C4-2B (cell line): ENCODE results near the gene HDX.

Experiments
- CTCF ChIP-seq: fragments of 450-650 bp; conservative IDR thresholded peaks from 2 replicates; pipeline ENCODE4 v1.5.1; 2017; ENCODE audit warnings: mild to moderate bottlenecking
- ZFX ChIP-seq: fragments of 450-650 bp; IDR thresholded peaks from 2 replicates; pipeline ENCODE4 v1.6.1; 2017

GRCh38 chrX:84469226-84469625 is 33.0 kb downstream of the HDX start:
- TF ChIP-seq CTCF = no peak
- TF ChIP-seq ZFX = no peak
